K562 (cell line): ENCODE results near the gene SMIM29. TPM values are rescaled to one million over a fixed set of nuclear protein-coding genes. Genes with fewer than 3 reads are reported as not detected.
A peak's percentile ranks its signal among the peaks of the same experiment; 100 is the strongest.

Source experiments
- ATAC-seq: fragments of 200-7000 bp; cut with Tn5 transposase; 3 replicates; pipeline ENCODE4 v1.9.1; 2020; ENCODE audit warnings: moderate library complexity
- BruUV-seq: library from RNA; stranded (reverse); fragments of 400-500 nt; replicated peaks from 2 replicates; lab custom pipeline; 2021; lab: Mats Ljungman, UMichigan
- CTCF ChIA-PET: fragments of 300-600 bp; formaldehyde crosslinking; extraction: SDS; loops from one replicate; lab custom pipeline; 2021; ENCODE audit warnings: low intra/inter-chr PET ratio; lab: Yijun Ruan, JAX
- POLR2A ChIA-PET: fragments of 300-600, 350-650 bp; sonication (Branson Sonifier 250); formaldehyde crosslinking; extraction: SDS; loops from one replicate; lab custom pipeline; 2021; ENCODE audit warnings: antibody characterized with exemption, inconsistent platforms; lab: Yijun Ruan, JAX
- DNase-seq, 4 experiments: peaks; one replicate each; pipeline versions ENCODE4 v3.0.0 to v3.0.0-alpha.2; 2011 to 2018; ENCODE audit warnings: low spot score in 3 of 4, mixed read lengths in 3 of 4; ENCODE audit errors: extremely low read depth in 1 of 4
- FAIRE-seq: peaks from 2 replicates; lab custom pipeline; 2011; peaks lifted over from hg19 to GRCh38; lab: Jason Lieb, UNC
- H2AFZ ChIP-seq: 2 replicates; pipeline ENCODE4 v1.6.0; 2011; ENCODE audit warnings: low read depth, low read length, control low read depth, inconsistent platforms
- H3K27ac ChIP-seq: fragments of 200-600 bp; 3 replicates; pipeline ENCODE4 v1.8.0; 2011; ENCODE audit warnings: low read depth, mild to moderate bottlenecking, control low read depth, inconsistent platforms, low read length, moderate library complexity, mixed read lengths; ENCODE audit errors: extremely low read depth
- H3K27me3 ChIP-seq, 2 experiments: fragments of 300-600 bp in 1 of 2; 2 replicates in 1 of 2; 3 replicates in 1 of 2; pipeline versions ENCODE4 v1.6.0 to v1.8.0; 2011; ENCODE audit warnings: inconsistent platforms in 2 of 2, low read length in 2 of 2, mild to moderate bottlenecking in 1 of 2, mixed read lengths in 1 of 2, moderate library complexity in 1 of 2; ENCODE audit not compliant: control insufficient read depth in 2 of 2, insufficient read depth in 2 of 2
- H3K36me3 ChIP-seq: fragments of 300-600 bp; 3 replicates; pipeline ENCODE4 v1.8.0; 2011; ENCODE audit warnings: mild to moderate bottlenecking, low read length, inconsistent platforms; ENCODE audit not compliant: control insufficient read depth, insufficient read depth
- H3K4me1 ChIP-seq, 2 experiments: fragments of 200-600 bp in 1 of 2; replicated peaks in 1 of 2; 2 replicates in 1 of 2; 3 replicates in 1 of 2; pipeline versions ENCODE4 v1.5.1 to v1.8.0; 2011; ENCODE audit warnings: inconsistent platforms in 2 of 2, low read length in 2 of 2, mild to moderate bottlenecking in 1 of 2, mixed read lengths in 1 of 2, moderate library complexity in 1 of 2; ENCODE audit not compliant: control insufficient read depth in 2 of 2, insufficient read depth in 2 of 2
- H3K4me2 ChIP-seq: 2 replicates; pipeline ENCODE4 v1.6.1; 2011; ENCODE audit warnings: low read length, control low read depth, inconsistent platforms, mixed read lengths; ENCODE audit not compliant: insufficient read depth
- H3K4me3 ChIP-seq: fragments of 200-600 bp; sonication (generic), shearing (Covaris generic); 2 replicates; pipeline ENCODE4 v1.5.1; 2016; ENCODE audit warnings: control low read depth, inconsistent platforms
- H3K79me2 ChIP-seq: fragments of 200-600 bp; 3 replicates; pipeline ENCODE4 v1.8.0; 2011; ENCODE audit warnings: low read length, inconsistent platforms; ENCODE audit not compliant: control insufficient read depth, insufficient read depth
- H3K9ac ChIP-seq, 2 experiments: 2 replicates each; pipeline versions ENCODE4 v1.6.0 to v1.6.1; 2011; ENCODE audit warnings: low read depth in 2 of 2, low read length in 2 of 2, control low read depth in 1 of 2, inconsistent platforms in 1 of 2, mild to moderate bottlenecking in 1 of 2, mixed read lengths in 1 of 2; ENCODE audit not compliant: insufficient read depth in 1 of 2
- H3K9me1 ChIP-seq: one replicate; pipeline ENCODE4 v1.6.0; 2011; ENCODE audit warnings: inconsistent platforms, mild to moderate bottlenecking, low read length, moderate library complexity; ENCODE audit not compliant: control insufficient read depth, insufficient read depth
- H3K9me3 ChIP-seq: replicated peaks from 2 replicates; pipeline ENCODE4 v1.5.1; 2011; ENCODE audit warnings: low read depth, low read length, inconsistent platforms; ENCODE audit not compliant: control insufficient read depth, insufficient read depth
- H4K20me1 ChIP-seq: replicated peaks from 2 replicates; pipeline ENCODE4 v1.6.1; 2011; ENCODE audit warnings: low read length, inconsistent platforms, mixed read lengths; ENCODE audit not compliant: control insufficient read depth, insufficient read depth
- BCOR ChIP-seq: fragments of 450-650 bp; IDR thresholded peaks from 2 replicates; pipeline ENCODE4 v1.6.1; 2016
- DMBX1 ChIP-seq: fragments of 250-450 bp; sonication (Bioruptor Pico); IDR thresholded peaks from 2 replicates; pipeline ENCODE4 v1.8.0; 2022; ENCODE audit warnings: inconsistent platforms, mild to moderate bottlenecking, moderate library complexity, borderline replicate concordance
- OTX1 ChIP-seq: fragments of 450-650 bp; formaldehyde crosslinking; IDR thresholded peaks from 2 replicates; pipeline ENCODE4 v1.4.0; 2022; ENCODE audit warnings: mild to moderate bottlenecking
- RNF2 ChIP-seq: sonication (generic); IDR thresholded peaks from 2 replicates; pipeline ENCODE4 v1.6.1; 2016
- TBP ChIP-seq: optimal IDR thresholded peaks from 2 replicates; pipeline ENCODE3; 2011; ENCODE audit warnings: low read depth, low read length, improper control_type of control experiment
- THAP12 ChIP-seq: fragments of 250-450 bp; sonication (Bioruptor Pico); IDR thresholded peaks from 2 replicates; pipeline ENCODE4 v1.9.0; 2021; ENCODE audit warnings: mild to moderate bottlenecking, inconsistent platforms
- ZNF384 ChIP-seq: IDR thresholded peaks from 2 replicates; pipeline ENCODE4 v1.6.1; 2012; ENCODE audit warnings: low read depth, low read length, improper control_type of control experiment
- ZNF644 ChIP-seq: fragments of 200-800 bp; sonication (Bioruptor generic); IDR thresholded peaks from 2 replicates; pipeline ENCODE4 v1.6.1; 2016; ENCODE audit warnings: low read depth, missing genetic modification characterization, missing compliant biosample characterization
- WGBS: fragments of 100-300 bp; shearing (Covaris generic); methylation state at CpG from one replicate; pipeline ENCODE4 v1.1.6; 2016; ENCODE audit warnings: low coverage, mixed read lengths; ENCODE audit not compliant: insufficient coverage; ENCODE audit errors: missing lambda C conversion rate; 5-methylcytosine and 5-hydroxymethylcytosine counted together
- in situ Hi-C: fragments of 300-500 bp; cut with MboI; formaldehyde crosslinking; loops from 4 replicates; pipeline ENCODE4 v1.15.0; 2018; ENCODE audit warnings: inconsistent platforms, mixed read lengths
- intact Hi-C: fragments of 100-400 bp; cut with micrococcal nuclease; formaldehyde crosslinking; loops from 2 replicates; pipeline ENCODE4 v1.14.2; 2022
- polyA plus RNA-seq, 8 experiments: library from polyadenylated mRNA; depleted of rRNA in 4 of 8; stranded (reverse) in 5 of 8; unstranded in 3 of 8; fragments of >200 nt; fragmentation: Nextera tagmentation in 2 of 8; fragmentation: Illumina TruSeq in 1 of 8; extraction: Ambion mirVana in 2 of 8; extraction: Trizol in 1 of 8; gene quantifications; 2 replicates each; pipeline versions ENCODE4 v1.2.1 to v1.2.3, GENCODE V29; 2011 to 2014; ENCODE audit warnings: inconsistent platforms in 1 of 8, missing spikeins in 1 of 8
- total RNA-seq, 7 experiments: library from RNA; depleted of rRNA in 6 of 7; stranded (reverse); fragments of >200 nt in 6 of 7; fragmentation: Illumina TruSeq in 2 of 7; extraction: Trizol in 2 of 7; gene quantifications; 2 replicates each; pipeline versions ENCODE4 v1.2.1 to v1.2.3, GENCODE V29; 2011 to 2021; ENCODE audit warnings: low replicate concordance in 1 of 7
- TF ChIP-seq, protein P1 (sequence below): fragments of 250-450 bp; sonication (Bioruptor Pico); IDR thresholded peaks from 2 replicates; pipeline ENCODE4 v1.9.0; 2021; ENCODE audit warnings: mild to moderate bottlenecking
- TF ChIP-seq, protein P2 (sequence below): sonication (generic); formaldehyde crosslinking; IDR thresholded peaks from 2 replicates; pipeline ENCODE4 v1.8.1; 2023; ENCODE audit warnings: mild to moderate bottlenecking, missing genetic modification reagents

SMIM29 gene
- total and polyA plus RNA-seq, 9 of the 15 experiments (the other 6 are each of a cell fraction or from before 2014, with no cell fraction given), result 6.5 to 36.7 (median 20.9) TPM

GRCh38 chr6:34276191-34276590, 27.4 kb upstream of the SMIM29 start:
- ATAC-seq (no peak), FAIRE-seq (no peak), DNase-seq (peak in 1 of 4 experiments; percentile 46)
- no peak overlapping the region for H3K4me2 ChIP-seq
- peak overlapping the region; percentile 2 to 50; a peak in 2 of 4 replicates for H3K9ac ChIP-seq
- no TSS peak for BruUV-seq
- 61% methylated on average over 5 of the region's 5 CpGs for WGBS
- H3K4me1 ChIP-seq, result peaks cover 39 to 71% of the 10 kb centered on the region in 2 experiments
- peaks cover 7% of the 10 kb centered on the region; the same call in 1 of the 3 replicates for H3K79me2 ChIP-seq
- peaks cover 41% of the 10 kb centered on the region for H3K36me3 ChIP-seq
- no peaks in the 10 kb centered on the region for H3K9me1 ChIP-seq
- in situ Hi-C loops (no loop called here), intact Hi-C loops (loop anchor here (10.0 kb wide), 1 partner anchor 119 kb away; the partner anchor contains the start of gene NUDT3)
- H4K20me1 ChIP-seq, result no peaks in the 10 kb centered on the region
- H3K9me3 ChIP-seq, result peaks cover 3% of the 10 kb centered on the region
- ChIA-PET CTCF (no interaction called here), POLR2A (interaction anchor here (1.0 to 1.2 kb wide), 4 partner anchors 11 to 30 kb away, joined by 3 to 6 read pairs (median 3); no protein-coding TSS in a partner anchor)
- peak overlapping the region; percentile 70; the same call in 2 of the 3 replicates for H3K27ac ChIP-seq
- no peak overlapping the region for H2AFZ ChIP-seq
- TF ChIP-seq DMBX1 (CRISPR knock-in tag) (peak; percentile 36; the same call in 1 of the 2 replicates), RNF2 (no peak), BCOR (no peak), ZNF384 (0 out of 2 replicates have a peak, but pooled peaks have one; percentile 16), TBP (peak; percentile 63), OTX1 (0 out of 2 replicates have a peak, but pooled peaks have one; percentile 32), ZNF644 (tag) (no peak), THAP12 (CRISPR knock-in tag) (no peak)
- TF ChIP-seq, protein P1, sequence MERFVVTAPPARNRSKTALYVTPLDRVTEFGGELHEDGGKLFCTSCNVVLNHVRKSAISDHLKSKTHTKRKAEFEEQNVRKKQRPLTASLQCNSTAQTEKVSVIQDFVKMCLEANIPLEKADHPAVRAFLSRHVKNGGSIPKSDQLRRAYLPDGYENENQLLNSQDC (CRISPR knock-in tag), result no peak
- TF ChIP-seq, protein P2, sequence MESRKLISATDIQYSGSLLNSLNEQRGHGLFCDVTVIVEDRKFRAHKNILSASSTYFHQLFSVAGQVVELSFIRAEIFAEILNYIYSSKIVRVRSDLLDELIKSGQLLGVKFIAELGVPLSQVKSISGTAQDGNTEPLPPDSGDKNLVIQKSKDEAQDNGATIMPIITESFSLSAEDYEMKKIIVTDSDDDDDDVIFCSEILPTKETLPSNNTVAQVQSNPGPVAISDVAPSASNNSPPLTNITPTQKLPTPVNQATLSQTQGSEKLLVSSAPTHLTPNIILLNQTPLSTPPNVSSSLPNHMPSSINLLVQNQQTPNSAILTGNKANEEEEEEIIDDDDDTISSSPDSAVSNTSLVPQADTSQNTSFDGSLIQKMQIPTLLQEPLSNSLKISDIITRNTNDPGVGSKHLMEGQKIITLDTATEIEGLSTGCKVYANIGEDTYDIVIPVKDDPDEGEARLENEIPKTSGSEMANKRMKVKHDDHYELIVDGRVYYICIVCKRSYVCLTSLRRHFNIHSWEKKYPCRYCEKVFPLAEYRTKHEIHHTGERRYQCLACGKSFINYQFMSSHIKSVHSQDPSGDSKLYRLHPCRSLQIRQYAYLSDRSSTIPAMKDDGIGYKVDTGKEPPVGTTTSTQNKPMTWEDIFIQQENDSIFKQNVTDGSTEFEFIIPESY (CRISPR knock-in tag), result peak; percentile 96
- no peaks in the 10 kb centered on the region for H3K27me3 ChIP-seq
- H3K4me3 ChIP-seq, result no peak overlapping the region
